Heart right ventricle (tissue), 16 donors: Measurements from ENCODE around the gene NTHL1. TPM values are rescaled to one million over a fixed set of nuclear protein-coding genes. Genes with fewer than 3 reads are reported as not detected.
A peak's percentile ranks its signal among the peaks of the same experiment; 100 is the strongest.

Experiments used
- ATAC-seq, 8 donors: fragments of 200-7000 bp; cut with Tn5 transposase; one replicate each; pipeline ENCODE4 v1.9.1; 2020; ENCODE audit warnings: mild to moderate bottlenecking in 8 of 8, moderate library complexity in 8 of 8, moderate number of reproducible peaks in 1 of 8
- DNase-seq, 2 donors: peaks; one replicate each; pipeline ENCODE4 v3.0.0-alpha.2; 2020
- H3K27ac ChIP-seq, 10 donors: fragments of 200-600 bp; sonication (generic) in 2 of 10; one replicate each; pipeline versions ENCODE4 v1.5.0 to v1.8.0; 2020 to 2022; ENCODE audit warnings: mild to moderate bottlenecking in 3 of 10
- H3K27me3 ChIP-seq, 7 donors: fragments of 200-600 bp; one replicate each; pipeline ENCODE4 v1.8.0; 2021 to 2022; ENCODE audit warnings: mild to moderate bottlenecking in 2 of 7
- H3K36me3 ChIP-seq, 9 donors: fragments of 200-600 bp; sonication (generic) in 1 of 9; one replicate each; pipeline versions ENCODE4 v1.5.0 to v1.8.0; 2020 to 2022; ENCODE audit warnings: mild to moderate bottlenecking in 2 of 9
- H3K4me1 ChIP-seq, 9 donors: fragments of 200-600 bp; sonication (generic) in 1 of 9; one replicate each; pipeline versions ENCODE4 v1.5.0 to v1.8.0; 2020 to 2022; ENCODE audit warnings: mild to moderate bottlenecking in 4 of 9
- H3K4me3 ChIP-seq, 10 donors: fragments of 200-600 bp; sonication (generic) in 2 of 10; one replicate each; pipeline versions ENCODE4 v1.5.0 to v1.8.0; 2020 to 2022; ENCODE audit warnings: mild to moderate bottlenecking in 7 of 10, moderate library complexity in 2 of 10
- H3K9me3 ChIP-seq, 11 donors: fragments of 200-600 bp in 10 of 11; sonication (generic) in 2 of 11; one replicate each; pipeline versions ENCODE4 v1.5.0 to v1.8.0; 2013 to 2022; ENCODE audit warnings: mild to moderate bottlenecking in 2 of 11, control low read depth in 1 of 11, moderate library complexity in 1 of 11
- CTCF ChIP-seq, 9 donors: fragments of 200-600 bp; sonication (generic) in 2 of 9; IDR thresholded peaks; one replicate each; pipeline versions ENCODE4 v1.5.0 to v1.8.0; 2021 to 2022; ENCODE audit warnings: antibody characterized with exemption in 9 of 9, mild to moderate bottlenecking in 5 of 9, moderate library complexity in 1 of 9
- WGBS, 2 donors: extraction: QIAGEN DNeasy Blood & Tissue Kit; methylation state at CpG; one replicate each; pipeline ENCODE4 v1.1.7; 2013; ENCODE audit warnings: inconsistent platforms in 1 of 2; 5-methylcytosine and 5-hydroxymethylcytosine counted together
- intact Hi-C, 10 donors: fragments of 100-400 bp; cut with DNase I; formaldehyde crosslinking; loops; one replicate each; pipeline versions ENCODE4 v1.11.1 to v1.14.2; 2022
- polyA plus RNA-seq, 2 donors: library from polyadenylated mRNA; stranded (reverse); fragments of 200-250 nt; gene quantifications; one replicate each; pipeline ENCODE4 v1.2.3, GENCODE V29; 2013
- total RNA-seq, 10 donors: library from RNA; stranded (reverse); fragmentation: NEBNext Ultra II Directional in 3 of 10; extraction: Animal tissue kit (Norgen Biotek cat#: 25700) in 3 of 10; gene quantifications; one replicate each; pipeline versions ENCODE4 v1.2.1 to v1.2.4, GENCODE V29; 2021 to 2023
- donor health status: Arrhythmogenic right ventricular cardiomyopathy.
- donor health status: ischemic (EF 13 %, LVEDD 7.1; RV severe dilation, severe dysfunction).
- donor health status: healthy with polysubstance abuse.
- donor health status: DM: no; HTN: yes; CAD: no.
- donor health status: DM: no; HTN: no; CAD: no.
- donor health status: ischemic (EF 25% LVEDD 6.9; RV normal size, moderate dysfunction).
- donor health status: ischemic (EF 25% LVEDD 5.7; RV mildly dilated, moderate dysfunction).
- donor health status: healthy.
- donor health status: DM: yes; HTN: yes; CAD: no.
- donor health status: Ischemic cardiomyopathy.
- donor health status: ischemic (EF 35%, LVEDD 5.7; RV mildly dilated, moderate dysfunction).
- donor health status: nonischemic (EF 11% LVEDD 7.7; RV severe dilation, severe dysfunction).
- donor health status: DM: yes; HTN: yes; CAD: no.
- donor health status: PGD.
- donor health status: ischemic (EF 29% LVEDD 5.4; RV normal size, mild dysfunction).
- donor health status: nonischemic (EF 23%, LVEDD 6.1; RV moderate dilation, normal function).

The NTHL1 gene
- total and polyA plus RNA-seq, 12 donors = 9.8 to 51.9 (median 13.9) TPM

GRCh38 chr16:2037647-2038381 lies 9.8 kb downstream of the NTHL1 start:
- Histone ChIP-seq H3K36me3 (peaks cover 0 to 48% (median 10%) of the 10 kb centered on the region in 9 donors), H3K27me3 (no peaks in the 10 kb centered on the region), H3K9me3 (no peaks in the 10 kb centered on the region), H3K4me1 (peaks cover 62 to 96% (median 91%) of the 10 kb centered on the region in 9 donors), H3K4me3 (peak overlapping the region in 8 of 10 donors; percentile 52 to 78 (median 63)), H3K27ac (peak overlapping the region; percentile 71 to 96 (median 93))
- TF ChIP-seq CTCF (IDR thresholded peaks at IDR 0.05) = no peak
- WGBS, 2 donors = 63 to 64% methylated on average over 29 of the region's 29 CpGs
- DNase-seq = no peak
- no peak for ATAC-seq
- intact Hi-C loops = loop anchor here in 1 of 10 donors (10.0 kb wide), 1 partner anchor 493 kb away; no protein-coding TSS in a partner anchor

- Histone ChIP-seq H3K36me3 (peaks cover 0 to 48% (median 11%) of the 10 kb centered on the region in 9 donors), H3K27me3 (no peaks in the 10 kb centered on the region), H3K27ac (peak overlapping the region; percentile 71 to 96 (median 93)), H3K4me1 (peaks cover 57 to 96% (median 93%) of the 10 kb centered on the region in 9 donors), H3K4me3 (peak overlapping the region in 8 of 10 donors; percentile 52 to 78 (median 63)), H3K9me3 (no peaks in the 10 kb centered on the region)
- no peak for TF ChIP-seq CTCF (IDR thresholded peaks at IDR 0.05)
- intact Hi-C loops = loop anchor here in 1 of 10 donors (10.0 kb wide), 1 partner anchor 492 kb away; no protein-coding TSS in a partner anchor
- no peak for DNase-seq
- WGBS, 2 donors = 76 to 78% methylated on average over 15 of the region's 15 CpGs
- ATAC-seq = no peak
Observed at GRCh38 chr16:2037115-2037514, 10.5 kb downstream of the NTHL1 start.

- no peaks in the 10 kb centered on the region for H3K9me3 ChIP-seq
- 72 to 79% methylated on average over 47 of the region's 47 CpGs for WGBS, 2 donors
- no peak for ATAC-seq
- peaks cover 54 to 96% (median 93%) of the 10 kb centered on the region in 9 donors for H3K4me1 ChIP-seq
- H3K36me3 ChIP-seq = peaks cover 0 to 55% (median 15%) of the 10 kb centered on the region in 9 donors
- H3K27ac ChIP-seq = peak overlapping the region; percentile 83 to 96 (median 93)
- intact Hi-C loops = loop anchor here in 1 of 10 donors (10.0 kb wide), 1 partner anchor 492 kb away; no protein-coding TSS in a partner anchor
- peak overlapping the region; percentile 43 to 78 (median 61) for H3K4me3 ChIP-seq
- no peak for TF ChIP-seq CTCF (IDR thresholded peaks at IDR 0.05)
- no peaks in the 10 kb centered on the region for H3K27me3 ChIP-seq
- no peak for DNase-seq
Observed at GRCh38 chr16:2036200-2036966, 11.3 kb downstream of the NTHL1 start.
